HCEC 1CT (cell line): ENCODE data around the gene HMGN4.

ENCODE experiments used
- DNase-seq: peaks from one replicate; pipeline ENCODE4 v3.0.0-alpha.2; 2017

HMGN4 gene

GRCh38 chr6:26537846-26538571 lies at the start of gene HMGN4:
Gene HMGN4, plus strand, starts transcription at chr6:26538366. Its CDS starts 6,841 bp downstream, at chr6:26545207.
- peak; percentile 86 for DNase-seq

- DNase-seq: no peak
These were observed 47.9 kb upstream of the HMGN4 start for GRCh38 chr6:26489996-26490964.

- no peak for DNase-seq
These were observed 46.6 kb upstream of the HMGN4 start for GRCh38 chr6:26491604-26492003.

- peak; percentile 30 for DNase-seq
These were observed 44.9 kb upstream of the HMGN4 start for GRCh38 chr6:26493258-26493657.

GRCh38 chr6:26494117-26494516 lies 44.0 kb upstream of the HMGN4 start:
- DNase-seq: no peak

- DNase-seq: no peak
These were observed 42.9 kb upstream of the HMGN4 start for GRCh38 chr6:26495281-26495680.

- no peak for DNase-seq
These were observed 40.6 kb upstream of the HMGN4 start for GRCh38 chr6:26497610-26498009.

- DNase-seq: no peak
These were observed 38.1 kb upstream of the HMGN4 start, which contains the start of gene BTN1A1 for GRCh38 chr6:26500102-26500501. Gene BTN1A1, plus strand, starts transcription at chr6:26500303. Its CDS starts 984 bp downstream, at chr6:26501287.

GRCh38 chr6:26501482-26501986 lies 36.6 kb upstream of the HMGN4 start:
- no peak for DNase-seq

- DNase-seq: no peak
These were observed 36.0 kb upstream of the HMGN4 start for GRCh38 chr6:26502165-26502564.

GRCh38 chr6:26502626-26503025 lies 35.5 kb upstream of the HMGN4 start:
- DNase-seq: no peak

- no peak for DNase-seq
These were observed 30.5 kb upstream of the HMGN4 start for GRCh38 chr6:26507658-26508057.

GRCh38 chr6:26511033-26511432 lies 27.1 kb upstream of the HMGN4 start:
- peak; percentile 43 for DNase-seq

- no peak for DNase-seq
These were observed 23.2 kb upstream of the HMGN4 start for GRCh38 chr6:26514984-26515383.

- no peak for DNase-seq
These were observed 21.4 kb upstream of the HMGN4 start for GRCh38 chr6:26516481-26517427.

- no peak for DNase-seq
These were observed 18.8 kb upstream of the HMGN4 start for GRCh38 chr6:26519359-26519758.

GRCh38 chr6:26520237-26520849 lies 17.8 kb upstream of the HMGN4 start:
- no peak for DNase-seq

- DNase-seq: peak; percentile 76
These were observed 17.1 kb upstream of the HMGN4 start for GRCh38 chr6:26520850-26521599.

- peak; percentile 75 for DNase-seq
These were observed 16.4 kb upstream of the HMGN4 start for GRCh38 chr6:26521600-26522391.
